HL-60 (cell line): Measurements from ENCODE around the gene TP53BP1.
A peak's percentile ranks its signal among the peaks of the same experiment; 100 is the strongest.

Experiments used
- DNase-seq, 2 experiments: peaks; one replicate each; pipeline ENCODE4 v3.0.0-alpha.2; 2010 to 2020; ENCODE audit warnings: low read depth in 1 of 2, low spot score in 1 of 2
- H3K27ac ChIP-seq: fragments of 250-450 bp; sonication (Bioruptor Pico); replicated peaks from 2 replicates; pipeline ENCODE4 v1.5.1; 2020; ENCODE audit warnings: mild to moderate bottlenecking, moderate library complexity
- H3K27me3 ChIP-seq: fragments of 250-450 bp; sonication (Bioruptor Pico); 2 replicates; pipeline ENCODE4 v1.5.1; 2021; ENCODE audit warnings: mild to moderate bottlenecking, moderate library complexity; ENCODE audit not compliant: insufficient read depth, poor library complexity, severe bottlenecking
- H3K4me3 ChIP-seq: replicated peaks from 2 replicates; pipeline ENCODE4 v1.5.1; 2011; ENCODE audit warnings: mild to moderate bottlenecking, control low read depth, low read length; ENCODE audit not compliant: insufficient read depth
- CTCF ChIP-seq: IDR thresholded peaks from one replicate; pipeline ENCODE4 v1.5.1; 2011; ENCODE audit warnings: low read length, control low read depth, inconsistent platforms; ENCODE audit not compliant: insufficient read depth
- GABPA ChIP-seq: IDR thresholded peaks from 2 replicates; pipeline ENCODE4 v1.6.1; 2012; ENCODE audit warnings: low read depth
- POLR2AphosphoS5 ChIP-seq: IDR thresholded peaks from 2 replicates; pipeline ENCODE4 v1.6.1; 2012; ENCODE audit warnings: low read depth
- REST ChIP-seq: IDR thresholded peaks from 2 replicates; pipeline ENCODE4 v1.6.1; 2012; ENCODE audit warnings: low read depth; ENCODE audit not compliant: insufficient replicate concordance
- SPI1 ChIP-seq: IDR thresholded peaks from 2 replicates; pipeline ENCODE4 v1.6.1; 2012; ENCODE audit warnings: low read depth, mild to moderate bottlenecking, borderline replicate concordance

Gene TP53BP1

DNA sequence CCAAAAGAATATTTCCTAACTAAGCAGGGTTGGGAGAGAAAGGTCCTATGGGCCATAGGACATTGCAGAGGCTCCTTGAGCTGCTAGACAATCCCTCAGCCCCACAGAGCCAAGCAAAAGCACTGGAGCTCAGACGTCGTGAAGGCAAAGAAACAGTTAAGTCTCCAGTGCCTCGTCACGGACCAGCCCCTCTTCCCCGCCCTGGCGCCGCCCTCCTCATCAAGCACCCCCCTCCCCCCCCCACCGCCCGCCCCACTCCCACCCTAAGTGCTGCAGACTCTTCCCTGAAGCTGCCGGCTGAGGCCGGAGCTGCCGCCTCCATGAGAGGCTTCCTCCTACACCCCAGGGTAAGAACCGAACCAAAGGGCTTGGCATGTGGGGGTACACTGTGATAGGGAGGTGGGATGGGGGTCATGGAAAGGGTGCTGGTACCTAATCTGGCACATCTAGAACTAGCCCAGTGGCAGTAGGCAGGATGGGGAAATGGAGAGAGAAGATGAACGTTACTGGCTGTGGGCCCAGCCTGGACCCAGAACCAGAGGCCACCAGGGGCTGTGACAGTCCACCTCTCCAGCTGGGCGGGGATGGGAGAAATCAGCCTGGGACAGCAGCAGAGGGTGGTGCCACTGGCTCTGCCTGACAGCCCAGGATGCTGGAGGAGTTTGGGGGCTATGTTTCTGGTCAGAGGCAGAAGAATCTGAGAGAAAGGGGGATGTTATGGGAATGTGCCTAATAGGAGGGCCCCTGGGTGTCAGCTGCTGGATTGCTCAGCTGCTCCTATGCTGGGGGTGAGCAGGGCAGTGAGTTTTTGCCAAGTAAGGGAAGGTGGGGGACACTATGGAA is 24.6 kb upstream of the TP53BP1 start, which contains the start of gene MAP1A:
TSS of gene MAP1A (plus strand) at position 255 of the 843 bp plus-strand sequence. CDS start 3,866 bp downstream, outside the sequence.
- H3K27ac ChIP-seq = no peak within 1 kb of the TSS
- TF ChIP-seq SPI1 (no peak), GABPA (no peak), CTCF (no peak), POLR2AphosphoS5 (no peak), REST (no peak)
- H3K27me3 ChIP-seq = peaks cover 3% of the 10 kb centered on the region
- DNase-seq = no peak
- H3K4me3 ChIP-seq = peak within 1 kb of the TSS; percentile 19

DNA sequence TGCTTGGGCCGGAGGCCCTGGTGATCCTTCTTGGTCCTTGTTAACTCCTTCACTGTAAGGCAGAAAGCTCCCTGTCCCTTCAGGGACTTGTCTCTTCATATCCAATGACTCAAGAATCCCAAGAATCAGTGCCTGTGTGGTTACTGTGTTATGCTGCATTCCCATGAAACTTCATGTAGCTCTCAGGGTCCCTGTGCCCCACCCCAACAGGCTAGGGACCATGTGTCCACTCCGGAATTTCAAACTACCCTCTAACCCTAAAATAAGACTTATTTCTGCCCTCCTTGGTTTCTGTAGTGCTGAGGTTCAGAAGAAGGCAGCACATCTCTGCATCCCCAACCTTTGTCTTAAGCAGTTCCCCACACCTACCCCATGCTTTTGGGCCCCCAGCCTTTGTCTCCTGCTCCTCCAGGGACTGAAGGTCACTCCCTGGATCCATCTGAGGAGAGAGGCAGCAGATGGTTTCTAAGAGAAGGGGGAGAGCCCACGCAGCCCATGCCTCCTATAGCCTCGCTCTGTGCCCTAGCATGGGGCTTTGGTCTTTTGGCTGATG is 23.9 kb upstream of the TP53BP1 start:
- H3K27me3 ChIP-seq = peaks cover 3% of the 10 kb centered on the region
- TF ChIP-seq SPI1 = no peak
- no peak for TF ChIP-seq GABPA
- no peak for TF ChIP-seq CTCF
- no peak for TF ChIP-seq REST
- no peak for TF ChIP-seq POLR2AphosphoS5
- no peak overlapping the region for H3K27ac ChIP-seq
- no peak for DNase-seq
- H3K4me3 ChIP-seq = no peak overlapping the region

- Histone ChIP-seq H3K27ac (no peak overlapping the region), H3K4me3 (no peak overlapping the region), H3K27me3 (peaks cover 3% of the 10 kb centered on the region)
- DNase-seq = no peak
- no peak for TF ChIP-seq REST
- TF ChIP-seq SPI1 = no peak
- TF ChIP-seq GABPA = no peak
- TF ChIP-seq CTCF = no peak
- no peak for TF ChIP-seq POLR2AphosphoS5
Observed at GRCh38 chr15:43516185-43516584, 23.2 kb upstream of the TP53BP1 start.
